ENCODE measurements around the gene PARD6A. TPM values are rescaled to one million over a fixed set of nuclear protein-coding genes. Genes with fewer than 3 reads are reported as not detected.

Gene PARD6A
- total and polyA plus RNA-seq, 2 of the 13 experiments (the other 11 are each of a cell fraction or from before 2014, with no cell fraction given) = 3.5 to 4.3 TPM

GRCh38 chr16:67659675-67660563 is 841 bp upstream of the PARD6A start, which contains the start of gene ACD (continued):
- no peak for TF ChIP-seq SOX6 (IDR thresholded peaks at IDR 0.05)
- peak; percentile 11; the same call in 1 of the 2 replicates for TF ChIP-seq SOX6 (CRISPR knock-in tag; IDR thresholded peaks at IDR 0.05)
- TF ChIP-seq ZNF549 (CRISPR knock-in tag; IDR thresholded peaks at IDR 0.05) = no peak
- no peak for TF ChIP-seq RAD51 (IDR thresholded peaks at IDR 0.05; ENCODE audit: borderline replicate concordance)
- TF ChIP-seq ZMYM3 (CRISPR knock-in tag; IDR thresholded peaks at IDR 0.05) = 0 out of 2 replicates have a peak, but pooled peaks have one; percentile 31
- TF ChIP-seq ESRRA (CRISPR knock-in tag; IDR thresholded peaks at IDR 0.05; ENCODE audit: low read depth) = peak; percentile 73; the same call in 1 of the 2 replicates
- TF ChIP-seq, protein P1, sequence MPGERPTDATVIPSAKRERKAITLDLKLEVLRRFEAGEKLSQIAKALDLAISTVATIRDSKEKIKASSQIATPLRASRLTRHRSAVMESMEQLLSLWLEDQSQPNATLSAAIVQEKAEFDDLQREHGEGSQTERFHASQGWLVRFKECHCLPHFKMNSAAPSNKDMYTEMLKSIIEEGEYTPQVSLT (CRISPR knock-in tag; IDR thresholded peaks at IDR 0.05; ENCODE audit: borderline replicate concordance, low read depth) = no peak
- peak; percentile 87; the same call in 1 of the 2 replicates for TF ChIP-seq NFATC3 (CRISPR knock-in tag; IDR thresholded peaks at IDR 0.05)
- peak; percentile 85 for TF ChIP-seq TAF1 (CRISPR knock-in tag; IDR thresholded peaks at IDR 0.05)
- no peak for TF ChIP-seq EZH2 (conservative IDR thresholded peaks at IDR 0.05; ENCODE audit: low read depth, low read length)
- peak; percentile 91 for TF ChIP-seq YEATS2 (CRISPR knock-in tag; IDR thresholded peaks at IDR 0.05; ENCODE audit: borderline replicate concordance)
- peak; percentile 46; the same call in 1 of the 2 replicates for TF ChIP-seq MLXIP (CRISPR knock-in tag; IDR thresholded peaks at IDR 0.05; ENCODE audit: borderline replicate concordance)
- no peak for TF ChIP-seq SMC3 (IDR thresholded peaks at IDR 0.05; ENCODE audit: low read length)
- TF ChIP-seq ZNF446 (CRISPR knock-in tag; IDR thresholded peaks at IDR 0.05) = peak; percentile 65; the same call in 1 of the 2 replicates
- peak; percentile 73; the same call in 1 of the 2 replicates for TF ChIP-seq ZNF530 (CRISPR knock-in tag; IDR thresholded peaks at IDR 0.05; ENCODE audit: low read depth)
- TF ChIP-seq, protein P2, sequence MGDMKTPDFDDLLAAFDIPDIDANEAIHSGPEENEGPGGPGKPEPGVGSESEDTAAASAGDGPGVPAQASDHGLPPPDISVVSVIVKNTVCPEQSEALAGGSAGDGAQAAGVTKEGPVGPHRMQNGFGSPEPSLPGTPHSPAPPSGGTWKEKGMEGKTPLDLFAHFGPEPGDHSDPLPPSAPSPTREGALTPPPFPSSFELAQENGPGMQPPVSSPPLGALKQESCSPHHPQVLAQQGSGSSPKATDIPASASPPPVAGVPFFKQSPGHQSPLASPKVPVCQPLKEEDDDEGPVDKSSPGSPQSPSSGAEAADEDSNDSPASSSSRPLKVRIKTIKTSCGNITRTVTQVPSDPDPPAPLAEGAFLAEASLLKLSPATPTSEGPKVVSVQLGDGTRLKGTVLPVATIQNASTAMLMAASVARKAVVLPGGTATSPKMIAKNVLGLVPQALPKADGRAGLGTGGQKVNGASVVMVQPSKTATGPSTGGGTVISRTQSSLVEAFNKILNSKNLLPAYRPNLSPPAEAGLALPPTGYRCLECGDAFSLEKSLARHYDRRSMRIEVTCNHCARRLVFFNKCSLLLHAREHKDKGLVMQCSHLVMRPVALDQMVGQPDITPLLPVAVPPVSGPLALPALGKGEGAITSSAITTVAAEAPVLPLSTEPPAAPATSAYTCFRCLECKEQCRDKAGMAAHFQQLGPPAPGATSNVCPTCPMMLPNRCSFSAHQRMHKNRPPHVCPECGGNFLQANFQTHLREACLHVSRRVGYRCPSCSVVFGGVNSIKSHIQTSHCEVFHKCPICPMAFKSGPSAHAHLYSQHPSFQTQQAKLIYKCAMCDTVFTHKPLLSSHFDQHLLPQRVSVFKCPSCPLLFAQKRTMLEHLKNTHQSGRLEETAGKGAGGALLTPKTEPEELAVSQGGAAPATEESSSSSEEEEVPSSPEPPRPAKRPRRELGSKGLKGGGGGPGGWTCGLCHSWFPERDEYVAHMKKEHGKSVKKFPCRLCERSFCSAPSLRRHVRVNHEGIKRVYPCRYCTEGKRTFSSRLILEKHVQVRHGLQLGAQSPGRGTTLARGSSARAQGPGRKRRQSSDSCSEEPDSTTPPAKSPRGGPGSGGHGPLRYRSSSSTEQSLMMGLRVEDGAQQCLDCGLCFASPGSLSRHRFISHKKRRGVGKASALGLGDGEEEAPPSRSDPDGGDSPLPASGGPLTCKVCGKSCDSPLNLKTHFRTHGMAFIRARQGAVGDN (CRISPR knock-in tag; IDR thresholded peaks at IDR 0.05) = peak; percentile 90
- TF ChIP-seq KLF12 (CRISPR knock-in tag; IDR thresholded peaks at IDR 0.05; ENCODE audit: borderline replicate concordance) = peak; percentile 76; the same call in 1 of the 2 replicates
- 0 out of 2 replicates have a peak, but pooled peaks have one; percentile 22 for TF ChIP-seq PCBP1 (IDR thresholded peaks at IDR 0.05; ENCODE audit: borderline replicate concordance, low read depth, low read length)
- TF ChIP-seq KDM1A (CRISPR knock-in tag; IDR thresholded peaks at IDR 0.05) = peak; percentile 19; the same call in 1 of the 2 replicates
- TF ChIP-seq ZNF878 (CRISPR knock-in tag; IDR thresholded peaks at IDR 0.05) = no peak
- peak; percentile 62 for TF ChIP-seq RBM39 (IDR thresholded peaks at IDR 0.05; ENCODE audit: low read depth, low read length, poor library complexity, severe bottlenecking)
- TF ChIP-seq ZNF160 (CRISPR knock-in tag; IDR thresholded peaks at IDR 0.05) = peak; percentile 64; the same call in 1 of the 2 replicates

Data from HepG2 (cell line).